MM.1S (cell line): ENCODE data around the gene SKAP2.

Source experiments
- EZH2 ChIP-seq: fragments of 300-600 bp; sonication (generic); optimal IDR thresholded peaks from 2 replicates; pipeline ENCODE3; 2017; ENCODE audit warnings: low read depth, mild to moderate bottlenecking, antibody characterized with exemption, low read length, mixed read lengths
- EZH2phosphoT487 ChIP-seq: fragments of 300-600 bp; sonication (generic); IDR thresholded peaks from 2 replicates; pipeline ENCODE4 v1.6.1; 2018; ENCODE audit warnings: antibody characterized with exemption, low read length

DNA sequence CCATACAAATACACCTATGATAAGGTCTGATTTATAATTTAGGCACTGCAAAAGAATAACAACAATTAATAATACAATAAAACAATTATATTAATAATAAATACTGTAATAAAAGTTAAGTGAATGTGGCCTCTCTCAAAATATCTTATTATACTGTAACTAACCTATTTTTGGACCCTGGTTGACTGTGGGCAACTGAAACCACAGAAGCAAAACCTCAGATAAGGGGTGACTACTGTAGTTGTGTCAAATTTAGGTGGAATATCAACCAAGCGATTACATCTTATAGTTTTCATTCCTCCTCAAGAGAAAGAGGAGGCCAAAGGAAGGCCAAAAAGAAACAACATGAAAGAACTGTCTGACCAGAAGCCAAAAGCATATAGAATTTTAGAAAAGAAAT is 103.9 kb downstream of the SKAP2 start:
- no peak for TF ChIP-seq EZH2
- TF ChIP-seq EZH2phosphoT487 = no peak
